Neural progenitor cell (in vitro differentiated cells): ENCODE results near the gene RPS10. TPM values are rescaled to one million over a fixed set of nuclear protein-coding genes. Genes with fewer than 3 reads are reported as not detected.

ENCODE experiments used
- DNase-seq: peaks from one replicate; pipeline ENCODE4 v3.0.0-alpha.2; 2016; ENCODE audit warnings: low spot score
- H2AFZ ChIP-seq: fragments of 200-600 bp; sonication (generic); replicated peaks from 2 replicates; pipeline ENCODE4 v1.6.1; 2016; ENCODE audit warnings: antibody characterized with exemption
- H3F3A ChIP-seq: fragments of 200-600 bp; sonication (generic); 2 replicates; pipeline ENCODE4 v1.6.1; 2016; ENCODE audit warnings: antibody characterized with exemption, low read depth
- H3K27ac ChIP-seq: fragments of 200-600 bp; sonication (generic); 2 replicates; pipeline ENCODE4 v1.5.1; 2016; ENCODE audit warnings: mild to moderate bottlenecking
- H3K27me3 ChIP-seq: fragments of 200-600 bp; sonication (generic); 2 replicates; pipeline ENCODE4 v1.6.1; 2016; ENCODE audit warnings: mild to moderate bottlenecking, moderate library complexity
- H3K36me3 ChIP-seq: fragments of 200-600 bp; sonication (generic); 2 replicates; pipeline ENCODE4 v1.5.1; 2016
- H3K4me1 ChIP-seq: fragments of 200-600 bp; sonication (generic); 2 replicates; pipeline ENCODE4 v1.6.1; 2016; ENCODE audit warnings: mixed run types
- H3K4me2 ChIP-seq: fragments of 200-600 bp; sonication (generic); 2 replicates; pipeline ENCODE4 v1.6.1; 2016
- H3K4me3 ChIP-seq: fragments of 200-600 bp; sonication (generic); 2 replicates; pipeline ENCODE4 v1.5.1; 2016
- H3K79me2 ChIP-seq: fragments of 200-600 bp; sonication (generic); 2 replicates; pipeline ENCODE4 v1.6.1; 2016; ENCODE audit warnings: low read depth
- H3K9ac ChIP-seq: fragments of 200-600 bp; sonication (generic); 2 replicates; pipeline ENCODE4 v1.6.1; 2016
- H3K9me3 ChIP-seq: fragments of 200-600 bp; sonication (generic); 2 replicates; pipeline ENCODE4 v1.5.1; 2016; ENCODE audit warnings: low read depth
- H4K20me1 ChIP-seq: fragments of 200-600 bp; sonication (generic); 2 replicates; pipeline ENCODE4 v1.6.1; 2016; ENCODE audit warnings: low read depth
- H3K27ac Mint-ChIP-seq: 3 replicates; pipeline ENCODE4 v1.8.0; 2021; ENCODE audit warnings: mixed read lengths
- H3K27me3 Mint-ChIP-seq: 2 replicates; pipeline ENCODE4 v1.8.0; 2022; ENCODE audit warnings: low read depth, mild to moderate bottlenecking, inconsistent platforms, moderate library complexity, mixed read lengths; ENCODE audit not compliant: insufficient read depth
- H3K36me3 Mint-ChIP-seq: 3 replicates; pipeline ENCODE4 v1.8.0; 2021; ENCODE audit warnings: mixed read lengths
- H3K4me1 Mint-ChIP-seq: 3 replicates; pipeline ENCODE4 v1.8.0; 2021; ENCODE audit warnings: mixed read lengths
- H3K4me3 Mint-ChIP-seq: 3 replicates; pipeline ENCODE4 v1.8.0; 2021; ENCODE audit warnings: mild to moderate bottlenecking, moderate library complexity, mixed read lengths
- H3K9me3 Mint-ChIP-seq: 3 replicates; pipeline ENCODE4 v1.8.0; 2020; ENCODE audit warnings: mixed read lengths
- EZH2 ChIP-seq: fragments of 200-600 bp; sonication (generic); IDR thresholded peaks from 2 replicates; pipeline ENCODE4 v1.6.1; 2017; ENCODE audit warnings: antibody characterized with exemption, mild to moderate bottlenecking, moderate library complexity
- EZH2phosphoT487 ChIP-seq: fragments of 200-600 bp; sonication (generic); IDR thresholded peaks from 2 replicates; pipeline ENCODE4 v1.6.1; 2017; ENCODE audit warnings: antibody characterized with exemption
- total RNA-seq: library from RNA; depleted of rRNA; stranded (reverse); fragments of >200 nt; gene quantifications from 2 replicates; pipeline ENCODE4 v1.2.3, GENCODE V29; 2015; ENCODE audit warnings: low replicate concordance
- TF ChIP-seq, protein P1 (sequence below): fragments of 200-600 bp; sonication (generic); IDR thresholded peaks from 2 replicates; pipeline ENCODE4 v1.5.1; 2017; ENCODE audit warnings: antibody characterized with exemption, mild to moderate bottlenecking

Gene RPS10
- total RNA-seq, 1 donor from 2014 or later: 4,003 TPM

DNA sequence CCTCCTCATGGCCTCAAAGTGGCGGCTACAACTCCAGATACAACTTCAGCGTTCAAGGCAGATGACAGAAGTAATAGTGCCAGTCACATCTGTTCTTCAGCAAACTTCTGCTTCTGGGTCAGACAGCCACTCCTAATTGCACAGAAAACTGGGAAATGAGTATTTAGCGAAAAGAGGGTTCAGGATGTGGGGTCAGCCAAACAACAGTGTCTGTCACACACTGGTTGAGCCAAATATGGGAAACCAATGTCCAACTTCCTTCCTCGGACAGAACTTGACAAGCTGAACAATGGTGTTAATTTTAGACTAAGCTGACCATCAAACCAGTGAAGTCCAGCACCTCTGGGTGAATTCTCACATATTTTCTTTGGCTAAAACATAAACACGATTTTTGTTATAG is 55.5 kb downstream of the RPS10 start:
- Histone ChIP-seq H3K36me3 (no peaks in the 10 kb centered on the region), H3K9ac (no peak overlapping the region), H2AFZ (no peak overlapping the region), H3K9me3 (no peaks in the 10 kb centered on the region), H4K20me1 (peaks cover 9% of the 10 kb centered on the region), H3K79me2 (peaks cover 76% of the 10 kb centered on the region), H3K4me2 (no peak overlapping the region), H3K27ac (no peak overlapping the region), H3F3A (no peaks in the 10 kb centered on the region), H3K4me1 (no peaks in the 10 kb centered on the region), H3K27me3 (no peaks in the 10 kb centered on the region), H3K4me3 (no peak overlapping the region)
- TF ChIP-seq, protein P1, sequence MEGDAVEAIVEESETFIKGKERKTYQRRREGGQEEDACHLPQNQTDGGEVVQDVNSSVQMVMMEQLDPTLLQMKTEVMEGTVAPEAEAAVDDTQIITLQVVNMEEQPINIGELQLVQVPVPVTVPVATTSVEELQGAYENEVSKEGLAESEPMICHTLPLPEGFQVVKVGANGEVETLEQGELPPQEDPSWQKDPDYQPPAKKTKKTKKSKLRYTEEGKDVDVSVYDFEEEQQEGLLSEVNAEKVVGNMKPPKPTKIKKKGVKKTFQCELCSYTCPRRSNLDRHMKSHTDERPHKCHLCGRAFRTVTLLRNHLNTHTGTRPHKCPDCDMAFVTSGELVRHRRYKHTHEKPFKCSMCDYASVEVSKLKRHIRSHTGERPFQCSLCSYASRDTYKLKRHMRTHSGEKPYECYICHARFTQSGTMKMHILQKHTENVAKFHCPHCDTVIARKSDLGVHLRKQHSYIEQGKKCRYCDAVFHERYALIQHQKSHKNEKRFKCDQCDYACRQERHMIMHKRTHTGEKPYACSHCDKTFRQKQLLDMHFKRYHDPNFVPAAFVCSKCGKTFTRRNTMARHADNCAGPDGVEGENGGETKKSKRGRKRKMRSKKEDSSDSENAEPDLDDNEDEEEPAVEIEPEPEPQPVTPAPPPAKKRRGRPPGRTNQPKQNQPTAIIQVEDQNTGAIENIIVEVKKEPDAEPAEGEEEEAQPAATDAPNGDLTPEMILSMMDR: no peak
- TF ChIP-seq EZH2 (no peak), EZH2phosphoT487 (no peak)
- H3K27ac Mint-ChIP-seq: peak overlapping the region; percentile 12
- peaks cover 4% of the 10 kb centered on the region for H3K27me3 Mint-ChIP-seq
- DNase-seq: no peak
- H3K4me1 Mint-ChIP-seq: peaks cover 6% of the 10 kb centered on the region
- H3K9me3 Mint-ChIP-seq: no peaks in the 10 kb centered on the region
- H3K36me3 Mint-ChIP-seq: peaks cover 12% of the 10 kb centered on the region
- no peak overlapping the region for H3K4me3 Mint-ChIP-seq

DNA sequence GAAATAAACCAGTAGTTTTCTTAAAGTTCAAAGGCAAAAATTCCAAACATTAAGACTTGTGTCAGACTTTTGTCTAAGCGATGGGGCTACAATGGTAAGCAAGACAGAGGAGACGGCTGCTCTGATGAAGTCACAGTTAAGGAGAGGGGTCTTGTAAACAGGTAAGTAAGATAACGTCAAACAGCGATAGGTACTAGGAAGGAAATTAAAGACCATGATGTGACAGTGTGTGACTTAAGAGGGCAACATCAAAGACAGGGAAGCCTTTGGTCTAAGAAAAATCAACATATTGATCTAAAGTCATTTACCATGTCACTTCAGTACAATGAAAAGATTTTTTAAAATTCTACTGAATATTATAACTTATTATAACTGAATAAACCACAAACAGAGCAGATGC is 56.5 kb downstream of the RPS10 start:
- Histone ChIP-seq H3K27me3 (no peaks in the 10 kb centered on the region), H3K9ac (no peak overlapping the region), H3K79me2 (peaks cover 77% of the 10 kb centered on the region), H2AFZ (no peak overlapping the region), H4K20me1 (peaks cover under 1% of the 10 kb centered on the region), H3K4me1 (no peaks in the 10 kb centered on the region), H3K27ac (no peak overlapping the region), H3K4me2 (no peak overlapping the region), H3K4me3 (no peak overlapping the region), H3K9me3 (no peaks in the 10 kb centered on the region), H3K36me3 (no peaks in the 10 kb centered on the region), H3F3A (no peaks in the 10 kb centered on the region)
- peaks cover 12% of the 10 kb centered on the region for H3K36me3 Mint-ChIP-seq
- no peaks in the 10 kb centered on the region for H3K9me3 Mint-ChIP-seq
- no peak overlapping the region for H3K27ac Mint-ChIP-seq
- no peak overlapping the region for H3K4me3 Mint-ChIP-seq
- TF ChIP-seq EZH2 (no peak), EZH2phosphoT487 (no peak)
- TF ChIP-seq, protein P1: no peak
- DNase-seq: no peak
- peaks cover 4% of the 10 kb centered on the region for H3K27me3 Mint-ChIP-seq
- peaks cover 6% of the 10 kb centered on the region for H3K4me1 Mint-ChIP-seq

Other genes with a start within 250 kb of the RPS10 start
- 417 and 1,058 TPM in 2 replicates for gene HMGA1, start 189.2 kb downstream of the RPS10 start, total RNA-seq
- gene SMIM29, start 177.1 kb downstream of the RPS10 start, total RNA-seq: 2.4 and 8.9 TPM in 2 replicates
- 26.4 and 35.7 TPM in 2 replicates for gene NUDT3, start 33.4 kb downstream of the RPS10 start, total RNA-seq
- gene PACSIN1, start 40.0 kb upstream of the RPS10 start, total RNA-seq: 0.41 and 1.8 TPM in 2 replicates
- gene SPDEF, start 130.3 kb upstream of the RPS10 start, total RNA-seq: 0.50 TPM in 1 of 2 replicates, not detected in the other